Measurements from ENCODE around the gene FZD10. TPM values are rescaled to one million over a fixed set of nuclear protein-coding genes. Genes with fewer than 3 reads are reported as not detected.

FZD10 gene
- total RNA-seq, 1 donor, result not detected

DNA sequence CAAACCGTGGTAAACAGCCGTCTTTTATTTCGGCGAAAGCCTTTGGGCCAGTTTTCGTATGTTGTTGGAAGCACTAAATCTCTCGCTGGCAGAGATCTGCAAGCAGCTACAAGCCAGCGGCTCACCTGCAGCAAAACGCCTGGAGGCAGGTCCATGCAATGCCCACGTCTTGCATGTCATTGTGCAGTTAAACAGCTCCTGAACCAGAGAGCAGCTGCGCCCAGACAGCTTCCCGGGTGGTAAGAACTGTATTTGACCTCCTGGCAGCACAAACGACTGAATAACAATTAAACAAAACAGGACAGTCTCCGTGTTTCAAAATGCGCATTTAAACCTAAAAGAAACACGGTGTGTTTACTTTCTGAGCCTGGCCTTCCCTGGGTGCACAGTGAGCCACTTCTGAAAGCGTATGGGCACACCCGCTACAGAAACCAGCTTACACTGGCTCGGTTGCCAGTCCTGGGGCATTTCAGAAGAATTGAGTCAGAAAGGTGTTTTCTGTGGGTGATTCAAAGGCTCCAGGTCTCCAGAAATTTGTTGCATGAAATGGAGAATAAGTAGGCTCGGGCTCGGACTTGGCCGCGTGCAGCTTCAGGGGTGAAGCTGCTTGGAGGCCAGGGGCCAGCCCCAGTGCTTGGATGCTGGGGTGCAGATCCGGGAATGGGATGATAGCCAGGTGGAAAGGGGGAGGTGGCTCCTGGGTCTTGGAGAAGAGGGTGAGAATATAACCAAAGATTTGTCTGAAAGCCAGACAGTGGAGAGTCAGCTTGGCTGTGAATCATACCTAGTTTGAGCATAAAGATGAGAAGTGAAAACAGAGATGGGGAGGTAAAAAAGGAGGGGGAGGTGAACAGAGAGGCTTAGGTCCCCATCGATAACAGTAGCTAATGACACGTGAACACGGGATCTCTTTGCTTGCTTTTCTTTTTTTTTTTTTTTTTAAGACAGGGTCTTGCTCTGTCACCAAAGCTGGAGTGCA is 24.9 kb upstream of the FZD10 start:
- Histone ChIP-seq H3K79me2 (ENCODE audit: insufficient read depth, low read length) (no peaks in the 10 kb centered on the region), H3K36me3 (ENCODE audit: insufficient read depth, low read length) (no peaks in the 10 kb centered on the region), H2AFZ (ENCODE audit: low read length) (no peak overlapping the region), H3K27ac (ENCODE audit: low read depth, low read length) (no peak overlapping the region), H3K9me3 (ENCODE audit: low read depth, low read length) (peaks cover 3% of the 10 kb centered on the region), H3K4me1 (ENCODE audit: insufficient read depth, low read length) (no peaks in the 10 kb centered on the region), H4K20me1 (ENCODE audit: insufficient read depth, low read length) (no peaks in the 10 kb centered on the region), H3K27me3 (ENCODE audit: insufficient read depth, low read length) (no peaks in the 10 kb centered on the region), H3K4me3 (ENCODE audit: insufficient read depth, low read length) (no peak overlapping the region), H3K4me2 (ENCODE audit: insufficient read depth, low read length) (no peak overlapping the region)
- no peak for DNase-seq (ENCODE audit: insufficient read length, low spot score, missing footprints)
- TF ChIP-seq, protein P1, sequence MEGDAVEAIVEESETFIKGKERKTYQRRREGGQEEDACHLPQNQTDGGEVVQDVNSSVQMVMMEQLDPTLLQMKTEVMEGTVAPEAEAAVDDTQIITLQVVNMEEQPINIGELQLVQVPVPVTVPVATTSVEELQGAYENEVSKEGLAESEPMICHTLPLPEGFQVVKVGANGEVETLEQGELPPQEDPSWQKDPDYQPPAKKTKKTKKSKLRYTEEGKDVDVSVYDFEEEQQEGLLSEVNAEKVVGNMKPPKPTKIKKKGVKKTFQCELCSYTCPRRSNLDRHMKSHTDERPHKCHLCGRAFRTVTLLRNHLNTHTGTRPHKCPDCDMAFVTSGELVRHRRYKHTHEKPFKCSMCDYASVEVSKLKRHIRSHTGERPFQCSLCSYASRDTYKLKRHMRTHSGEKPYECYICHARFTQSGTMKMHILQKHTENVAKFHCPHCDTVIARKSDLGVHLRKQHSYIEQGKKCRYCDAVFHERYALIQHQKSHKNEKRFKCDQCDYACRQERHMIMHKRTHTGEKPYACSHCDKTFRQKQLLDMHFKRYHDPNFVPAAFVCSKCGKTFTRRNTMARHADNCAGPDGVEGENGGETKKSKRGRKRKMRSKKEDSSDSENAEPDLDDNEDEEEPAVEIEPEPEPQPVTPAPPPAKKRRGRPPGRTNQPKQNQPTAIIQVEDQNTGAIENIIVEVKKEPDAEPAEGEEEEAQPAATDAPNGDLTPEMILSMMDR (IDR thresholded peaks at IDR 0.05; ENCODE audit: extremely low read depth, low read depth, low read length), result no peak

DNA sequence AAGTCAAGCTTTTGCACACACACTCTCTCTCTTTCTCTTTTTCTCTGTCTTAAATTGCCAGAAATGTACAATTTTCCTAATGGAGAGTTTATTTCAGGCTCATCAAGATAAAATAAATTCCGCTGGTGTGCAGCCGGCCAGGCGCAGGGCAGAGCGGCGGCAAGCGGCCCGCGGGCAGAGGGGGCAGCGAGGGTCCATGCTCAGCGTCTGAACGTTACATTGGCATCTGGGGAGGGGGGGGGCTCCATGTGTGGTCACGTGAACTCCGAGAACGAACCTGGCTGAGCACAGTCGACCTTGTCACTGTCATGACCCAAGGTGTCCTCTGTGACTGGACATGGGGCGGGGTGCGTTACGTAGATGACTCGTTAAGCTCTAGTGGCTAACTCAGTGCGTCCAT is 23.8 kb upstream of the FZD10 start:
- Histone ChIP-seq H4K20me1 (ENCODE audit: insufficient read depth, low read length) (no peaks in the 10 kb centered on the region), H3K36me3 (ENCODE audit: insufficient read depth, low read length) (no peaks in the 10 kb centered on the region), H3K9me3 (ENCODE audit: low read depth, low read length) (peaks cover 3% of the 10 kb centered on the region), H3K4me3 (ENCODE audit: insufficient read depth, low read length) (no peak overlapping the region), H3K4me1 (ENCODE audit: insufficient read depth, low read length) (no peaks in the 10 kb centered on the region), H3K27me3 (ENCODE audit: insufficient read depth, low read length) (no peaks in the 10 kb centered on the region), H3K27ac (ENCODE audit: low read depth, low read length) (no peak overlapping the region), H2AFZ (ENCODE audit: low read length) (no peak overlapping the region), H3K4me2 (ENCODE audit: insufficient read depth, low read length) (no peak overlapping the region), H3K79me2 (ENCODE audit: insufficient read depth, low read length) (no peaks in the 10 kb centered on the region)
- no peak for DNase-seq (ENCODE audit: insufficient read length, low spot score, missing footprints)
- TF ChIP-seq, protein P1 (IDR thresholded peaks at IDR 0.05; ENCODE audit: extremely low read depth, low read depth, low read length), result no peak

DNA sequence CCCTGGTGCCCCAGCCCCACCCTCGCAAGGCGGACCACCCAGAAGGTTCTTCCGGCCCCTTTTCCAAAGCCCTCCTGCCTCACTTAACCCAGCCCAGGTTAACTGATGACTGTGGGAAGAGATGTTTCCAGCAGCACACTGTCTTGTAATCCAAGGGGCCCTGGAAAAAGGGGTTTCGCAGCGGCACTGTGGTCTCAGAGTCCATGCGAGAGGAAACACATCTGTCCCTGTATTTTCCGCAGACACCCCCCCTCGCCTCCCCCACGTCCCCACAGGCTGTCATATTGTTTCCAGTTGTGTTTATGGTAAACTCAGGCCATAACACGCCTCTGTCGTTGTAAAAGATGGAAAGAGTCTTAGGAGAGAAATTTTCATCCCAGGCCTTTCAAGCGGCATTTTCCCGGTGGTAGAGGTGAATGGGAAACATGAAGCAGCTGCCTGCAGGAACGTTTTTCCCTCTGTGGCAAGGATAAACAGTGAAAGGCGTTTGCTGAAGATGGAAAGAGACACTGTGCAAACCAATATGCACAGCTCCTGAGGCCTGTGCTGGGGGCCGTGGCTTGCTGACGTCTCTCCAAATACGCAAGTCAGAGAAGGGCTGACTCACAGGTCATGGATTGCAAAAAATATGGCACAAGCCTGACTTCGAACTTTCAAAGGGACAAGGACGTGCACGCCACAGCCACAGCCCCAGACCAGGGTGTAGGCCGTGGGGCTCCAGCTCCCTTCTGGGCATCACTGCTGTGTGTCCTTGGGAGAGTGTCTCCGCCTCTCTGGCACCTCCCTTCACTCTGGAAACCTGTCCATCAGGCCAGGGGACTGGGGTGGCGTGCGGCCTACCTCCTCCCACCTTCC is 22.5 kb upstream of the FZD10 start:
- Histone ChIP-seq H2AFZ (ENCODE audit: low read length) (no peak overlapping the region), H3K27me3 (ENCODE audit: insufficient read depth, low read length) (no peaks in the 10 kb centered on the region), H3K4me1 (ENCODE audit: insufficient read depth, low read length) (no peaks in the 10 kb centered on the region), H3K27ac (ENCODE audit: low read depth, low read length) (no peak overlapping the region), H3K79me2 (ENCODE audit: insufficient read depth, low read length) (no peaks in the 10 kb centered on the region), H3K9me3 (ENCODE audit: low read depth, low read length) (peaks cover 3% of the 10 kb centered on the region), H3K4me2 (ENCODE audit: insufficient read depth, low read length) (no peak overlapping the region), H4K20me1 (ENCODE audit: insufficient read depth, low read length) (no peaks in the 10 kb centered on the region), H3K36me3 (ENCODE audit: insufficient read depth, low read length) (no peaks in the 10 kb centered on the region), H3K4me3 (ENCODE audit: insufficient read depth, low read length) (no peak overlapping the region)
- DNase-seq (ENCODE audit: insufficient read length, low spot score, missing footprints), result no peak
- TF ChIP-seq, protein P1 (IDR thresholded peaks at IDR 0.05; ENCODE audit: extremely low read depth, low read depth, low read length), result no peak

DNA sequence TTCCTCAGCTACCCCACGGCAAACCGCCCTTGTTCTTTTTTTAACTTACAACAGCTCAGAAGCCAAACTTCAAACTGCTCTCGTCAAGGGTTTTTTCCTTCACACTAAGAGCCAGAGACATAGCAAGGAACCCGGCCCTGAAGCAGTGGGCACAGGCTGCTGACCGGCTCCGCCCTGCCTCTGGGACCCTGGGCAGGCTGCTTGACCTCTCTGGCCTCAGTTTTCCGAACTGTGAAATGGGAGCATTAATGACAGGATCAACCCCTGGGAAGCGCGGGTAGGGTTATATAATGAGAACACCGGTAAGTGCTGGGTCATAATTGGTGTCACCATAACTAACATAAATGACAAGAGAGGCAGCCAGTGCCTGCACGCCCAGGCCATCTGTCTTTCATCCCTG is 21.2 kb upstream of the FZD10 start:
- Histone ChIP-seq H2AFZ (ENCODE audit: low read length) (no peak overlapping the region), H3K79me2 (ENCODE audit: insufficient read depth, low read length) (no peaks in the 10 kb centered on the region), H3K36me3 (ENCODE audit: insufficient read depth, low read length) (no peaks in the 10 kb centered on the region), H3K4me1 (ENCODE audit: insufficient read depth, low read length) (no peaks in the 10 kb centered on the region), H3K4me2 (ENCODE audit: insufficient read depth, low read length) (no peak overlapping the region), H3K27ac (ENCODE audit: low read depth, low read length) (no peak overlapping the region), H3K4me3 (ENCODE audit: insufficient read depth, low read length) (no peak overlapping the region), H4K20me1 (ENCODE audit: insufficient read depth, low read length) (no peaks in the 10 kb centered on the region), H3K9me3 (ENCODE audit: low read depth, low read length) (no peaks in the 10 kb centered on the region), H3K27me3 (ENCODE audit: insufficient read depth, low read length) (no peaks in the 10 kb centered on the region)
- no peak for DNase-seq (ENCODE audit: insufficient read length, low spot score, missing footprints)
- TF ChIP-seq, protein P1 (IDR thresholded peaks at IDR 0.05; ENCODE audit: extremely low read depth, low read depth, low read length), result no peak

Measured in osteoblast (primary cell).